ENCODE measurements around the gene FAM120A. TPM values are rescaled to one million over a fixed set of nuclear protein-coding genes. Genes with fewer than 3 reads are reported as not detected.

The FAM120A gene
- total RNA-seq, 1 experiment from 2014 or later, result 162 TPM

- Mint-ChIP-seq H3K4me1 (ENCODE audit: insufficient read depth, unreplicated experiment) (no peaks in the 10 kb centered on the region), H3K36me3 (ENCODE audit: insufficient read depth, unreplicated experiment) (peaks cover 62% of the 10 kb centered on the region), H3K27me3 (ENCODE audit: insufficient read depth, unreplicated experiment) (no peaks in the 10 kb centered on the region), H3K9me3 (ENCODE audit: unreplicated experiment) (no peaks in the 10 kb centered on the region), H3K27ac (ENCODE audit: low read depth, unreplicated experiment) (no peak overlapping the region), H3K4me3 (ENCODE audit: unreplicated experiment) (no peak overlapping the region)
- TF ChIP-seq, protein P1, sequence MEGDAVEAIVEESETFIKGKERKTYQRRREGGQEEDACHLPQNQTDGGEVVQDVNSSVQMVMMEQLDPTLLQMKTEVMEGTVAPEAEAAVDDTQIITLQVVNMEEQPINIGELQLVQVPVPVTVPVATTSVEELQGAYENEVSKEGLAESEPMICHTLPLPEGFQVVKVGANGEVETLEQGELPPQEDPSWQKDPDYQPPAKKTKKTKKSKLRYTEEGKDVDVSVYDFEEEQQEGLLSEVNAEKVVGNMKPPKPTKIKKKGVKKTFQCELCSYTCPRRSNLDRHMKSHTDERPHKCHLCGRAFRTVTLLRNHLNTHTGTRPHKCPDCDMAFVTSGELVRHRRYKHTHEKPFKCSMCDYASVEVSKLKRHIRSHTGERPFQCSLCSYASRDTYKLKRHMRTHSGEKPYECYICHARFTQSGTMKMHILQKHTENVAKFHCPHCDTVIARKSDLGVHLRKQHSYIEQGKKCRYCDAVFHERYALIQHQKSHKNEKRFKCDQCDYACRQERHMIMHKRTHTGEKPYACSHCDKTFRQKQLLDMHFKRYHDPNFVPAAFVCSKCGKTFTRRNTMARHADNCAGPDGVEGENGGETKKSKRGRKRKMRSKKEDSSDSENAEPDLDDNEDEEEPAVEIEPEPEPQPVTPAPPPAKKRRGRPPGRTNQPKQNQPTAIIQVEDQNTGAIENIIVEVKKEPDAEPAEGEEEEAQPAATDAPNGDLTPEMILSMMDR (IDR thresholded peaks at IDR 0.05; ENCODE audit: unreplicated experiment), result no peak
- POLR2A ChIA-PET, result no interaction called here
- CTCF ChIA-PET, result no interaction called here
- DNase-seq (ENCODE audit: unreplicated experiment), result no peak
- no TSS peak for BruUV-seq (replicated peaks)
- intact Hi-C loops (cut with micrococcal nuclease), result no loop called here
These were observed 89.5 kb downstream of the FAM120A start for GRCh38 chr9:93541005-93541404.

GRCh38 chr9:93541581-93542349 is 90.3 kb downstream of the FAM120A start:
- Mint-ChIP-seq H3K9me3 (ENCODE audit: unreplicated experiment) (no peaks in the 10 kb centered on the region), H3K27ac (ENCODE audit: low read depth, unreplicated experiment) (no peak overlapping the region), H3K27me3 (ENCODE audit: insufficient read depth, unreplicated experiment) (no peaks in the 10 kb centered on the region), H3K4me1 (ENCODE audit: insufficient read depth, unreplicated experiment) (no peaks in the 10 kb centered on the region), H3K36me3 (ENCODE audit: insufficient read depth, unreplicated experiment) (peaks cover 70% of the 10 kb centered on the region), H3K4me3 (ENCODE audit: unreplicated experiment) (no peak overlapping the region)
- no TSS peak for BruUV-seq (replicated peaks)
- TF ChIP-seq, protein P1 (IDR thresholded peaks at IDR 0.05; ENCODE audit: unreplicated experiment), result no peak
- intact Hi-C loops (cut with micrococcal nuclease), result no loop called here
- POLR2A ChIA-PET, result no interaction called here
- DNase-seq (ENCODE audit: unreplicated experiment), result no peak
- CTCF ChIA-PET, result no interaction called here

GRCh38 chr9:93543117-93543516 is 91.6 kb downstream of the FAM120A start:
- Mint-ChIP-seq H3K4me1 (ENCODE audit: insufficient read depth, unreplicated experiment) (no peaks in the 10 kb centered on the region), H3K27ac (ENCODE audit: low read depth, unreplicated experiment) (no peak overlapping the region), H3K36me3 (ENCODE audit: insufficient read depth, unreplicated experiment) (peaks cover 78% of the 10 kb centered on the region), H3K4me3 (ENCODE audit: unreplicated experiment) (no peak overlapping the region), H3K27me3 (ENCODE audit: insufficient read depth, unreplicated experiment) (no peaks in the 10 kb centered on the region), H3K9me3 (ENCODE audit: unreplicated experiment) (no peaks in the 10 kb centered on the region)
- DNase-seq (ENCODE audit: unreplicated experiment), result no peak
- BruUV-seq (replicated peaks), result no TSS peak
- intact Hi-C loops (cut with micrococcal nuclease), result no loop called here
- CTCF ChIA-PET, result no interaction called here
- TF ChIP-seq, protein P1 (IDR thresholded peaks at IDR 0.05; ENCODE audit: unreplicated experiment), result no peak
- POLR2A ChIA-PET, result no interaction called here

- POLR2A ChIA-PET, result interaction anchor here (0.8 kb wide), 1 partner anchor 9 kb away, joined by 3 read pairs; no protein-coding TSS in a partner anchor
- BruUV-seq (replicated peaks), result no TSS peak
- no peak for DNase-seq (ENCODE audit: unreplicated experiment)
- no peaks in the 10 kb centered on the region for H3K27me3 Mint-ChIP-seq (ENCODE audit: insufficient read depth, unreplicated experiment)
- H3K4me1 Mint-ChIP-seq (ENCODE audit: insufficient read depth, unreplicated experiment), result no peaks in the 10 kb centered on the region
- CTCF ChIA-PET, result interaction anchor here (0.6 to 1.1 kb wide), 3 partner anchors 13 to 25 kb away, joined by 3 to 4 read pairs (median 3); no protein-coding TSS in a partner anchor
- H3K9me3 Mint-ChIP-seq (ENCODE audit: unreplicated experiment), result no peaks in the 10 kb centered on the region
- peaks cover 75% of the 10 kb centered on the region for H3K36me3 Mint-ChIP-seq (ENCODE audit: insufficient read depth, unreplicated experiment)
- TF ChIP-seq, protein P1 (IDR thresholded peaks at IDR 0.05; ENCODE audit: unreplicated experiment), result no peak
- H3K4me3 Mint-ChIP-seq (ENCODE audit: unreplicated experiment), result no peak overlapping the region
- no peak overlapping the region for H3K27ac Mint-ChIP-seq (ENCODE audit: low read depth, unreplicated experiment)
- intact Hi-C loops (cut with micrococcal nuclease), result no loop called here
These were observed 94.9 kb downstream of the FAM120A start for GRCh38 chr9:93546356-93546755.
